Epithelial cell of esophagus (primary cell): ENCODE measurements around the gene SDC3.

Experiments
- DNase-seq: peaks from one replicate; pipeline ENCODE4 v3.0.0; 2010; ENCODE audit warnings: low read depth
- H3K4me3 ChIP-seq: 2 replicates; pipeline ENCODE4 v1.5.1; 2011; ENCODE audit warnings: mild to moderate bottlenecking, low read length, control low read depth
- CTCF ChIP-seq: IDR thresholded peaks from 2 replicates; pipeline ENCODE4 v1.5.1; 2011; ENCODE audit warnings: low read depth, mild to moderate bottlenecking, low read length, control low read depth, inconsistent platforms; ENCODE audit not compliant: insufficient read depth; ENCODE audit errors: missing control alignments

The SDC3 gene

GRCh38 chr1:30934613-30935012 is 26.1 kb upstream of the SDC3 start:
- no peak overlapping the region for H3K4me3 ChIP-seq
- no peak for TF ChIP-seq CTCF
- DNase-seq: peak; percentile 45

- TF ChIP-seq CTCF: no peak
- no peak overlapping the region for H3K4me3 ChIP-seq
- DNase-seq: peak; percentile 86
These were observed 25.3 kb upstream of the SDC3 start for GRCh38 chr1:30933874-30934252.

GRCh38 chr1:30930631-30931173 is 22.1 kb upstream of the SDC3 start:
- H3K4me3 ChIP-seq: no peak overlapping the region
- TF ChIP-seq CTCF: no peak
- no peak for DNase-seq

- no peak for DNase-seq
- TF ChIP-seq CTCF: no peak
- H3K4me3 ChIP-seq: no peak overlapping the region
These were observed 21.5 kb upstream of the SDC3 start for GRCh38 chr1:30929944-30930525.

- DNase-seq: peak; percentile 61
- peak; percentile 81 for TF ChIP-seq CTCF
- H3K4me3 ChIP-seq: no peak overlapping the region
These were observed 20.8 kb upstream of the SDC3 start for GRCh38 chr1:30929135-30929889.

- no peak overlapping the region for H3K4me3 ChIP-seq
- no peak for DNase-seq
- no peak for TF ChIP-seq CTCF
These were observed 20.2 kb upstream of the SDC3 start for GRCh38 chr1:30928789-30929134.
